GM06990 (cell line): ENCODE results near the gene SCAF4.
"Not testable (repeated sequence)": the region's sequence is repeated elsewhere in the genome, so short reads cannot be mapped to it uniquely, and the experiment has no call there.

ENCODE experiments used
- DNase-seq: peaks from one replicate; pipeline ENCODE4 v3.0.0-alpha.2; 2011; ENCODE audit not compliant: insufficient read length; ENCODE audit errors: extremely low read depth
- H3K27me3 ChIP-seq: replicated peaks from 2 replicates; pipeline ENCODE4 v1.6.0; 2011; ENCODE audit warnings: low read length; ENCODE audit not compliant: control insufficient read depth, insufficient read depth
- H3K36me3 ChIP-seq: 2 replicates; pipeline ENCODE4 v1.5.1; 2011; ENCODE audit warnings: low read length; ENCODE audit not compliant: control insufficient read depth, insufficient read depth
- H3K4me3 ChIP-seq: replicated peaks from 2 replicates; pipeline ENCODE4 v1.5.1; 2011; ENCODE audit warnings: low read depth, mild to moderate bottlenecking, control low read depth, low read length
- TF ChIP-seq, protein P1 (sequence below): IDR thresholded peaks from 2 replicates; pipeline ENCODE4 v1.5.1; 2011; ENCODE audit warnings: low read length, control low read depth, mild to moderate bottlenecking, inconsistent platforms; ENCODE audit not compliant: insufficient read depth, poor library complexity, severe bottlenecking

SCAF4 gene

DNA sequence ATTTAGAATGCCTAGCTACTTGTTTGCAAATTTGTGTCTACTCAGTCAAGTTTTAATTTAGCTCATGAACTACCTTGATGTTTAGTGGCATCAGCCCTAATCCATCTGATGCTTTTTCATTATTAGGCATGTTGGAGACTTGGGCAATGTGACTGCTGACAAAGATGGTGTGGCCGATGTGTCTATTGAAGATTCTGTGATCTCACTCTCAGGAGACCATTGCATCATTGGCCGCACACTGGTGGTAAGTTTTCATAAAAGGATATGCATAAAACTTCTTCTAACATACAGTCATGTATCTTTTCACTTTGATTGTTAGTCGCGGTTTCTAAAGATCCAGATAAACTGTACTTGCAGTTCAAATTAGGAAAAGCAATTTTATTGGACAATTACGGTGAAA lies 64.8 kb downstream of the SCAF4 start:
- no peaks in the 10 kb centered on the region for H3K27me3 ChIP-seq
- no peak overlapping the region for H3K4me3 ChIP-seq
- DNase-seq: no peak
- H3K36me3 ChIP-seq: peaks cover 12% of the 10 kb centered on the region
- TF ChIP-seq, protein P1, sequence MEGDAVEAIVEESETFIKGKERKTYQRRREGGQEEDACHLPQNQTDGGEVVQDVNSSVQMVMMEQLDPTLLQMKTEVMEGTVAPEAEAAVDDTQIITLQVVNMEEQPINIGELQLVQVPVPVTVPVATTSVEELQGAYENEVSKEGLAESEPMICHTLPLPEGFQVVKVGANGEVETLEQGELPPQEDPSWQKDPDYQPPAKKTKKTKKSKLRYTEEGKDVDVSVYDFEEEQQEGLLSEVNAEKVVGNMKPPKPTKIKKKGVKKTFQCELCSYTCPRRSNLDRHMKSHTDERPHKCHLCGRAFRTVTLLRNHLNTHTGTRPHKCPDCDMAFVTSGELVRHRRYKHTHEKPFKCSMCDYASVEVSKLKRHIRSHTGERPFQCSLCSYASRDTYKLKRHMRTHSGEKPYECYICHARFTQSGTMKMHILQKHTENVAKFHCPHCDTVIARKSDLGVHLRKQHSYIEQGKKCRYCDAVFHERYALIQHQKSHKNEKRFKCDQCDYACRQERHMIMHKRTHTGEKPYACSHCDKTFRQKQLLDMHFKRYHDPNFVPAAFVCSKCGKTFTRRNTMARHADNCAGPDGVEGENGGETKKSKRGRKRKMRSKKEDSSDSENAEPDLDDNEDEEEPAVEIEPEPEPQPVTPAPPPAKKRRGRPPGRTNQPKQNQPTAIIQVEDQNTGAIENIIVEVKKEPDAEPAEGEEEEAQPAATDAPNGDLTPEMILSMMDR: no peak

DNA sequence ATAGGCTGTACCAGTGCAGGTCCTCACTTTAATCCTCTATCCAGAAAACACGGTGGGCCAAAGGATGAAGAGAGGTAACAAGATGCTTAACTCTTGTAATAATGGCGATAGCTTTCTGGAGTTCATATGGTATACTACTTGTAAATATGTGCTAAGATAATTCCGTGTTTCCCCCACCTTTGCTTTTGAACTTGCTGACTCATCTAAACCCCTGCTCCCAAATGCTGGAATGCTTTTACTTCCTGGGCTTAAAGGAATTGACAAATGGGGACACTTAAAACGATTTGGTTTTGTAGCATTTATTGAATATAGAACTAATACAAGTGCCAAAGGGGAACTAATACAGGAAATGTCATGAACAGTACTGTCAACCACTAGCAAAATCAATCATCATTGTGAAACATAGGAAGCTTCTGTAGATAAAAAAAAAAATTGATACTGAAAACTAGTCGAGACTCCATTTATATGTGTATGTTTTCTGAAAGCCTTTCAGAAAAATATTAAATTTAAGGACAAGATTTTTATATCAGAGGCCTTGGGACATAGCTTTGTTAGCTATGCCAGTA lies 65.4 kb downstream of the SCAF4 start:
- TF ChIP-seq, protein P1: no peak
- DNase-seq: no peak
- Histone ChIP-seq H3K36me3 (peaks cover 8% of the 10 kb centered on the region), H3K27me3 (no peaks in the 10 kb centered on the region), H3K4me3 (no peak overlapping the region)

DNA sequence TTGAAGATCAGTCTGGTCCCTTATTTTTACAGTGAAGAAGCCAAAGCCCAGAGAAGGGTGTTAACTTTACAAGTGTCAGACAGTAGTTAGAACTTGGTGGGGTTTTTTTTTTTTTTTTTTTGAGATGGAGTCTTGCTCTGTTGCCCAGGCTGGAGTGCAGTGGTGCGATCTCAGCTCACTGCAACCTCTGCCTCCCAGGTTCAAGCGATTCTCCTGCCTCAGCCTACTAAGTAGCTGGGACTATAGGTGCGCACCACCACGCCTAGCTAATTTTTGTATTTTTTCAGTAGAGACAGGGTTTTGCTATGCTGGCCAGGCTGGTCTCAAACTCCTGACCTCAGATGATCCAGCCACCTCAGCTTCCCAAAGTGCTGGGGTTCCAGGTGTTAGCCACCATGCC lies 66.0 kb downstream of the SCAF4 start:
- H3K4me3 ChIP-seq, DNase-seq, H3K27me3 ChIP-seq, H3K36me3 ChIP-seq: not testable (repeated sequence)

DNA sequence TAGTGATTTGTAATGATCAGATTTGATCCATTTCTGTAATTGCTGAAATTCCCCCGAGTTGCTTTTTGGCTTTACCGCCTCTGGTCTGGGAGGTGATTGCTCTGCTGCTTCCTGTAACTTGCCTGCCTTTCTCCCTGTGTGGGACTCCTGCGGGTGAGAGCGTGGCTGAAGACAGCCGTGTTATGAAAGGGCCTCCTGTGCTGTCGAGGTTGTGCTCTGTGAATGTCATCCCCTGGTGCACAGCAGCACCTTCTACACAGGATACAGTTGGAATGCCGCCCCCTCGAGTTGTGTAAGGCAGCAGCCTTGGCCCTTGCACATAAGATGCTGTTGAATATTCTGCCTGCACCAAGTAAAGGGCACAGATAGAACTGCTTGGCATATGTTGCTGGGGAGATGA lies 66.5 kb downstream of the SCAF4 start:
- no peak for DNase-seq
- H3K36me3 ChIP-seq: peaks cover 4% of the 10 kb centered on the region
- no peaks in the 10 kb centered on the region for H3K27me3 ChIP-seq
- H3K4me3 ChIP-seq: no peak overlapping the region
- TF ChIP-seq, protein P1: no peak

DNA sequence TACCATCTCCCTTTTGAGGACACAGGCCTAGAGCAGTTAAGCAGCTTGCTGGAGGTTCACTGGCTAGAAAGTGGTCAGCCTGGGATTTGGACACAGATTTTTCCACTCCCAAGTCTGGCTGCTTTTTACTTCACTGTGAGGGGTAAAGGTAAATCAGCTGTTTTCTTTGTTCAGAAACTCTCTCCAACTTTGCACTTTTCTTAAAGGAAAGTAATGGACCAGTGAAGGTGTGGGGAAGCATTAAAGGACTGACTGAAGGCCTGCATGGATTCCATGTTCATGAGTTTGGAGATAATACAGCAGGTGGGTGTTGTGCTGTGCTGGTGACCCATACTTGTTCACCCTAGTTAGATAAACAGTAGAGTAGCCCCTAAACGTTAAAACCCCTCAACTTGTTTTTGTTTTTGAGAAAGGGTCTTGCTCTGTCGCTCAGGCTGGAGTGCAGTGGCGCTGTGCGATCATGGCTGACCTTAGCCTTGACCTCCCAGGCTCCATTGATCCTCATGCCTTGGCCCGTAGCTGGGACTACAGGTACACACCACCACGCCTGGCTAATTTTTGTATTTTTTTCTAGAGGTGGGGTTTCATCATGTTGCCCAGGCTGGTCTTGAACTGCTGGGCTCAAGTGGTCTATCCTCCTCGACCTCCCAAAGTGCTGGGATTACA lies 68.2 kb downstream of the SCAF4 start:
- Histone ChIP-seq H3K36me3 (peaks cover 4% of the 10 kb centered on the region), H3K27me3 (no peaks in the 10 kb centered on the region), H3K4me3 (no peak overlapping the region)
- TF ChIP-seq, protein P1: no peak
- DNase-seq: no peak

DNA sequence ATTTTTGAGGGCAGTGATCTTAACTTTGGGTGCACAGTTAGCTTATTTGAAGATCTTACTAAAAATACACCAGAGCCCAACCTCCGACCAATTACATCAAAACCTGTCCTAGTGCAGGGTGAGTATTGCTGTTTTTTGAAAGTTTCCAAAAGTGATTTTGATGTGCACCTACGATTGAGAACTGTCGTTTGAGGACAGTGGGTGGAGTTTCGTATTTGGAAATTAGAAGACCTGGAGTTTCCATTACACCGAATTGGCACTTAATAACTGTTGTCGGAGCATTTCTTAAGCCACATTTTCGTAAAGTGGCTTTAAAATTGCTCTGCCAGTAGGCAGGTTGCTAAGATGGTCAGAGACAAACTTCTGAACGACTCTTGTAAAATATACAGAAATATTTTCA lies 71.3 kb downstream of the SCAF4 start:
- DNase-seq: no peak
- H3K27me3 ChIP-seq: no peaks in the 10 kb centered on the region
- peaks cover 3% of the 10 kb centered on the region for H3K36me3 ChIP-seq
- TF ChIP-seq, protein P1: no peak
- H3K4me3 ChIP-seq: peak overlapping the region; percentile 80
